Left kidney (tissue), 2 donors: Measurements from ENCODE around the gene ARHGDIB. TPM values are rescaled to one million over a fixed set of nuclear protein-coding genes. Genes with fewer than 3 reads are reported as not detected.
A peak's percentile ranks its signal among the peaks of the same experiment; 100 is the strongest.

Source experiments
- DNase-seq: peaks from one replicate; pipeline ENCODE4 v3.0.0-alpha.2; 2013
- polyA plus RNA-seq: library from polyadenylated mRNA; unstranded; fragments of 120-200 nt; gene quantifications from one replicate; pipeline ENCODE4 v1.2.1, GENCODE V29; 2013; ENCODE audit not compliant: insufficient read length

The ARHGDIB gene
- polyA plus RNA-seq, 1 donor, result 42.8 TPM

GRCh38 chr12:14957551-14958168 lies 3.7 kb downstream of the ARHGDIB start:
- DNase-seq, result no peak

- no peak for DNase-seq
Observed at GRCh38 chr12:14956905-14957304, 4.5 kb downstream of the ARHGDIB start.

- DNase-seq, result no peak
Observed at GRCh38 chr12:14956024-14956891, 5.1 kb downstream of the ARHGDIB start.

- DNase-seq, result no peak
Observed at GRCh38 chr12:14954269-14954668, 7.1 kb downstream of the ARHGDIB start.

GRCh38 chr12:14953752-14954151 lies 7.6 kb downstream of the ARHGDIB start:
- DNase-seq, result no peak

GRCh38 chr12:14952299-14952921 lies 9.0 kb downstream of the ARHGDIB start:
- no peak for DNase-seq

GRCh38 chr12:14951851-14952250 lies 9.6 kb downstream of the ARHGDIB start:
- DNase-seq, result no peak

- no peak for DNase-seq
Observed at GRCh38 chr12:14950982-14951746, 10.2 kb downstream of the ARHGDIB start.

- DNase-seq, result no peak
Observed at GRCh38 chr12:14950421-14950820, 11.0 kb downstream of the ARHGDIB start.

- no peak for DNase-seq
Observed at GRCh38 chr12:14949631-14950030, 11.8 kb downstream of the ARHGDIB start.

- peak; percentile 78 for DNase-seq
Observed at GRCh38 chr12:14948672-14949071, 12.7 kb downstream of the ARHGDIB start.

- DNase-seq, result no peak
Observed at GRCh38 chr12:14946861-14947260, 14.5 kb downstream of the ARHGDIB start.

GRCh38 chr12:14946162-14946561 lies 15.2 kb downstream of the ARHGDIB start:
- no peak for DNase-seq

GRCh38 chr12:14942196-14942931 lies 19.0 kb downstream of the ARHGDIB start:
- DNase-seq, result no peak

- no peak for DNase-seq
Observed at GRCh38 chr12:14941369-14941768, 20.0 kb downstream of the ARHGDIB start.

GRCh38 chr12:14938301-14938700 lies 23.1 kb downstream of the ARHGDIB start, which contains the start of gene ERP27:
TSS of gene ERP27 (minus strand) at chr12:14938537. CDS start at chr12:14938508, 29 bp downstream.
- DNase-seq, result no peak

- no peak for DNase-seq
Observed at GRCh38 chr12:14937689-14938088, 23.7 kb downstream of the ARHGDIB start.

- no peak for DNase-seq
Observed at GRCh38 chr12:14937014-14937413, 24.4 kb downstream of the ARHGDIB start.

GRCh38 chr12:14936224-14936861 lies 25.1 kb downstream of the ARHGDIB start:
- no peak for DNase-seq

- peak; percentile 66 for DNase-seq
Observed at GRCh38 chr12:14935031-14935430, 26.4 kb downstream of the ARHGDIB start.

- no peak for DNase-seq
Observed at GRCh38 chr12:14934511-14934910, 26.9 kb downstream of the ARHGDIB start.
